Right lobe of liver (tissue), 4 donors: ENCODE data around the gene CR2.

Experiments
- CTCF ChIP-seq, 4 donors: fragments of 200-600 bp in 3 of 4; fragments of 450-650 bp in 1 of 4; IDR thresholded peaks; one replicate each; pipeline versions ENCODE4 v1.5.1 to v1.8.0; 2016 to 2022; ENCODE audit warnings: antibody characterized with exemption in 4 of 4, mild to moderate bottlenecking in 2 of 4
- POLR2A ChIP-seq: fragments of 450-650 bp; IDR thresholded peaks from one replicate; pipeline ENCODE4 v1.6.1; 2017; ENCODE audit warnings: antibody characterized with exemption, mild to moderate bottlenecking
- donor health status: DM: no; HTN: no; CAD: no.
- donor health status: DM: no; HTN: no; CAD: no.
- donor health status: DM: no; HTN: yes; CAD: no.

- TF ChIP-seq CTCF (IDR thresholded peaks at IDR 0.05) (no peak), POLR2A (no peak)
Measured at GRCh38 chr1:207514890-207515289, 60.8 kb downstream of the CR2 start.
